NCI-H524 (cell line): ENCODE results near the gene LRP6.
A peak's percentile ranks its signal among the peaks of the same experiment; 100 is the strongest.
"Not testable (repeated sequence)": the region's sequence is repeated elsewhere in the genome, so short reads cannot be mapped to it uniquely, and the experiment has no call there.

ENCODE experiments used
- DNase-seq, 2 experiments: peaks; one replicate each; lab custom pipeline; 2025; lab: John Stamatoyannopoulos, UW

Gene LRP6

GRCh38 chr12:12265571-12266388 is 1.1 kb downstream of the LRP6 start:
- peak in 1 of 2 experiments; percentile 27 for DNase-seq

- DNase-seq = no peak
Measured at GRCh38 chr12:12265035-12265434, 1.8 kb downstream of the LRP6 start.

- no peak for DNase-seq
Measured at GRCh38 chr12:12263909-12264308, 2.9 kb downstream of the LRP6 start.

- DNase-seq = not testable (repeated sequence)
Measured at GRCh38 chr12:12256291-12256757, 10.5 kb downstream of the LRP6 start.

- DNase-seq = no peak
Measured at GRCh38 chr12:12254553-12254952, 12.3 kb downstream of the LRP6 start.

GRCh38 chr12:12249216-12250050 is 17.4 kb downstream of the LRP6 start:
- no peak for DNase-seq

GRCh38 chr12:12247584-12247983 is 19.3 kb downstream of the LRP6 start:
- no peak for DNase-seq

GRCh38 chr12:12244341-12244740 is 22.5 kb downstream of the LRP6 start:
- DNase-seq = no peak

GRCh38 chr12:12240662-12241340 is 26.0 kb downstream of the LRP6 start:
- DNase-seq = no peak

- DNase-seq = no peak
Measured at GRCh38 chr12:12239127-12239526, 27.7 kb downstream of the LRP6 start.

GRCh38 chr12:12238605-12239004 is 28.2 kb downstream of the LRP6 start:
- no peak for DNase-seq

GRCh38 chr12:12236896-12237295 is 29.9 kb downstream of the LRP6 start:
- DNase-seq = no peak

- peak in 1 of 2 experiments; percentile 31 for DNase-seq
Measured at GRCh38 chr12:12230275-12230674, 36.6 kb downstream of the LRP6 start.

GRCh38 chr12:12229556-12230092 is 37.2 kb downstream of the LRP6 start:
- DNase-seq = no peak

- no peak for DNase-seq
Measured at GRCh38 chr12:12228402-12228801, 38.4 kb downstream of the LRP6 start.

GRCh38 chr12:12226187-12226586 is 40.7 kb downstream of the LRP6 start:
- DNase-seq = no peak

- DNase-seq = no peak
Measured at GRCh38 chr12:12224240-12224940, 42.5 kb downstream of the LRP6 start.

GRCh38 chr12:12221560-12221959 is 45.3 kb downstream of the LRP6 start:
- peak; percentile 65 to 85 for DNase-seq

GRCh38 chr12:12219664-12220063 is 47.2 kb downstream of the LRP6 start:
- peak; percentile 53 to 66 for DNase-seq

GRCh38 chr12:12217018-12217359 is 49.9 kb downstream of the LRP6 start:
- no peak for DNase-seq

- DNase-seq = no peak
Measured at GRCh38 chr12:12216349-12217017, 50.4 kb downstream of the LRP6 start.
